Activated naive CD8-positive, alpha-beta T cell (primary cell): Measurements from ENCODE around the gene LAMC1.

Experiments
- H3K27ac Mint-ChIP-seq: one replicate; pipeline ENCODE4 v1.8.0; 2021; ENCODE audit warnings: mixed read lengths
- H3K27me3 Mint-ChIP-seq: one replicate; pipeline ENCODE4 v1.8.0; 2021; ENCODE audit warnings: mixed read lengths
- H3K36me3 Mint-ChIP-seq: one replicate; pipeline ENCODE4 v1.8.0; 2021; ENCODE audit warnings: mixed read lengths
- H3K4me1 Mint-ChIP-seq: one replicate; pipeline ENCODE4 v1.8.0; 2021; ENCODE audit warnings: low read depth, mixed read lengths
- H3K4me3 Mint-ChIP-seq: one replicate; pipeline ENCODE4 v1.8.0; 2021; ENCODE audit warnings: mild to moderate bottlenecking, mixed read lengths
- H3K9me3 Mint-ChIP-seq: one replicate; pipeline ENCODE4 v1.8.0; 2021; ENCODE audit warnings: low read depth, mixed read lengths

LAMC1 gene

GRCh38 chr1:183023146-183023600 is at the start of gene LAMC1:
LAMC1 (plus strand) TSS chr1:183023420; CDS start chr1:183023717, 297 bp downstream.
- H3K36me3 Mint-ChIP-seq, result peaks cover 4% of the 10 kb centered on the region
- peaks cover 53% of the 10 kb centered on the region for H3K27me3 Mint-ChIP-seq
- H3K9me3 Mint-ChIP-seq, result no peaks in the 10 kb centered on the region
- peaks cover 22% of the 10 kb centered on the region for H3K4me1 Mint-ChIP-seq
- H3K27ac Mint-ChIP-seq, result no peak within 1 kb of the TSS
- peak within 1 kb of the TSS; percentile 88 for H3K4me3 Mint-ChIP-seq

- H3K36me3 Mint-ChIP-seq, result no peaks in the 10 kb centered on the region
- no peak overlapping the region for H3K27ac Mint-ChIP-seq
- no peak overlapping the region for H3K4me3 Mint-ChIP-seq
- no peaks in the 10 kb centered on the region for H3K9me3 Mint-ChIP-seq
- H3K27me3 Mint-ChIP-seq, result peaks cover 3% of the 10 kb centered on the region
- H3K4me1 Mint-ChIP-seq, result no peaks in the 10 kb centered on the region
Observed at GRCh38 chr1:182974506-182975191, 48.6 kb upstream of the LAMC1 start.

GRCh38 chr1:182977480-182977879 is 45.7 kb upstream of the LAMC1 start:
- Mint-ChIP-seq H3K36me3 (peaks cover under 1% of the 10 kb centered on the region), H3K9me3 (no peaks in the 10 kb centered on the region), H3K4me1 (no peaks in the 10 kb centered on the region), H3K4me3 (no peak overlapping the region), H3K27ac (no peak overlapping the region), H3K27me3 (peaks cover 3% of the 10 kb centered on the region)

- Mint-ChIP-seq H3K27ac (no peak overlapping the region), H3K36me3 (peaks cover 3% of the 10 kb centered on the region), H3K27me3 (peaks cover 3% of the 10 kb centered on the region), H3K4me1 (no peaks in the 10 kb centered on the region), H3K9me3 (no peaks in the 10 kb centered on the region), H3K4me3 (no peak overlapping the region)
Observed at GRCh38 chr1:182978151-182978853, 44.9 kb upstream of the LAMC1 start.

- Mint-ChIP-seq H3K27ac (no peak overlapping the region), H3K4me3 (no peak overlapping the region), H3K36me3 (peaks cover 3% of the 10 kb centered on the region), H3K4me1 (no peaks in the 10 kb centered on the region), H3K27me3 (peaks cover 11% of the 10 kb centered on the region), H3K9me3 (peaks cover 4% of the 10 kb centered on the region)
Observed at GRCh38 chr1:182984138-182984537, 39.1 kb upstream of the LAMC1 start.

GRCh38 chr1:182984621-182985020 is 38.6 kb upstream of the LAMC1 start:
- Mint-ChIP-seq H3K4me3 (no peak overlapping the region), H3K36me3 (peaks cover 3% of the 10 kb centered on the region), H3K27ac (no peak overlapping the region), H3K4me1 (no peaks in the 10 kb centered on the region), H3K27me3 (peaks cover 8% of the 10 kb centered on the region), H3K9me3 (peaks cover 4% of the 10 kb centered on the region)

GRCh38 chr1:182985876-182986275 is 37.3 kb upstream of the LAMC1 start:
- Mint-ChIP-seq H3K27me3 (peaks cover 12% of the 10 kb centered on the region), H3K4me3 (no peak overlapping the region), H3K36me3 (peaks cover 3% of the 10 kb centered on the region), H3K4me1 (no peaks in the 10 kb centered on the region), H3K9me3 (peaks cover 4% of the 10 kb centered on the region), H3K27ac (no peak overlapping the region)

- no peaks in the 10 kb centered on the region for H3K4me1 Mint-ChIP-seq
- peaks cover 20% of the 10 kb centered on the region for H3K27me3 Mint-ChIP-seq
- no peaks in the 10 kb centered on the region for H3K9me3 Mint-ChIP-seq
- no peak overlapping the region for H3K27ac Mint-ChIP-seq
- H3K4me3 Mint-ChIP-seq, result no peak overlapping the region
- H3K36me3 Mint-ChIP-seq, result no peaks in the 10 kb centered on the region
Observed at GRCh38 chr1:182990413-182991144, 32.6 kb upstream of the LAMC1 start.

- Mint-ChIP-seq H3K4me3 (no peak overlapping the region), H3K4me1 (no peaks in the 10 kb centered on the region), H3K9me3 (no peaks in the 10 kb centered on the region), H3K27me3 (peaks cover 20% of the 10 kb centered on the region), H3K36me3 (no peaks in the 10 kb centered on the region), H3K27ac (no peak overlapping the region)
Observed at GRCh38 chr1:182993746-182994145, 29.5 kb upstream of the LAMC1 start.

- Mint-ChIP-seq H3K36me3 (no peaks in the 10 kb centered on the region), H3K4me3 (no peak overlapping the region), H3K4me1 (no peaks in the 10 kb centered on the region), H3K27me3 (peaks cover 20% of the 10 kb centered on the region), H3K27ac (no peak overlapping the region), H3K9me3 (no peaks in the 10 kb centered on the region)
Observed at GRCh38 chr1:182995894-182996293, 27.3 kb upstream of the LAMC1 start.

GRCh38 chr1:182996816-182997215 is 26.4 kb upstream of the LAMC1 start:
- H3K9me3 Mint-ChIP-seq, result no peaks in the 10 kb centered on the region
- H3K36me3 Mint-ChIP-seq, result no peaks in the 10 kb centered on the region
- no peak overlapping the region for H3K4me3 Mint-ChIP-seq
- peaks cover 16% of the 10 kb centered on the region for H3K27me3 Mint-ChIP-seq
- no peaks in the 10 kb centered on the region for H3K4me1 Mint-ChIP-seq
- H3K27ac Mint-ChIP-seq, result no peak overlapping the region

- H3K27ac Mint-ChIP-seq, result no peak overlapping the region
- H3K4me1 Mint-ChIP-seq, result no peaks in the 10 kb centered on the region
- H3K4me3 Mint-ChIP-seq, result no peak overlapping the region
- no peaks in the 10 kb centered on the region for H3K36me3 Mint-ChIP-seq
- no peaks in the 10 kb centered on the region for H3K9me3 Mint-ChIP-seq
- H3K27me3 Mint-ChIP-seq, result peaks cover 12% of the 10 kb centered on the region
Observed at GRCh38 chr1:182998482-182998881, 24.7 kb upstream of the LAMC1 start.

- H3K27me3 Mint-ChIP-seq, result peaks cover 19% of the 10 kb centered on the region
- no peaks in the 10 kb centered on the region for H3K36me3 Mint-ChIP-seq
- H3K27ac Mint-ChIP-seq, result no peak overlapping the region
- no peaks in the 10 kb centered on the region for H3K9me3 Mint-ChIP-seq
- H3K4me1 Mint-ChIP-seq, result no peaks in the 10 kb centered on the region
- no peak overlapping the region for H3K4me3 Mint-ChIP-seq
Observed at GRCh38 chr1:183000167-183000962, 22.9 kb upstream of the LAMC1 start.

- no peaks in the 10 kb centered on the region for H3K4me1 Mint-ChIP-seq
- H3K27ac Mint-ChIP-seq, result no peak overlapping the region
- no peak overlapping the region for H3K4me3 Mint-ChIP-seq
- no peaks in the 10 kb centered on the region for H3K36me3 Mint-ChIP-seq
- H3K9me3 Mint-ChIP-seq, result no peaks in the 10 kb centered on the region
- H3K27me3 Mint-ChIP-seq, result peaks cover 26% of the 10 kb centered on the region
Observed at GRCh38 chr1:183002267-183002666, 21.0 kb upstream of the LAMC1 start.
